C4-2B (cell line): ENCODE data around the gene GGN.

Experiments
- CTCF ChIP-seq: fragments of 450-650 bp; conservative IDR thresholded peaks from 2 replicates; pipeline ENCODE4 v1.5.1; 2017; ENCODE audit warnings: mild to moderate bottlenecking
- ZFX ChIP-seq: fragments of 450-650 bp; IDR thresholded peaks from 2 replicates; pipeline ENCODE4 v1.6.1; 2017

GRCh38 chr19:38361633-38362075, 26.2 kb downstream of the GGN start:
- TF ChIP-seq CTCF, result no peak
- no peak for TF ChIP-seq ZFX
